ENCODE results near the gene TGM6.

TGM6 gene

GRCh38 chr20:2380601-2381000 is at the start of gene TGM6:
TSS of gene TGM6 (plus strand) at chr20:2380901. CDS start at chr20:2380969, 68 bp downstream.
- no peak for DNase-seq (ENCODE audit: low read depth)

GRCh38 chr20:2331106-2331505 is 49.6 kb upstream of the TGM6 start:
- no peak for DNase-seq (ENCODE audit: low read depth)

GRCh38 chr20:2331901-2332565 is 48.7 kb upstream of the TGM6 start:
- DNase-seq (ENCODE audit: low read depth) = no peak

- DNase-seq (ENCODE audit: low read depth) = no peak
Observed at GRCh38 chr20:2332711-2333110, 48.0 kb upstream of the TGM6 start.

- no peak for DNase-seq (ENCODE audit: low read depth)
Observed at GRCh38 chr20:2333821-2334220, 46.9 kb upstream of the TGM6 start.

GRCh38 chr20:2335096-2335870 is 45.4 kb upstream of the TGM6 start:
- DNase-seq (ENCODE audit: low read depth) = no peak

- no peak for DNase-seq (ENCODE audit: low read depth)
Observed at GRCh38 chr20:2336471-2336870, 44.2 kb upstream of the TGM6 start.

GRCh38 chr20:2337142-2337541 is 43.6 kb upstream of the TGM6 start:
- DNase-seq (ENCODE audit: low read depth) = no peak

GRCh38 chr20:2338411-2339066 is 42.2 kb upstream of the TGM6 start:
- no peak for DNase-seq (ENCODE audit: low read depth)

- no peak for DNase-seq (ENCODE audit: low read depth)
Observed at GRCh38 chr20:2340136-2340535, 40.6 kb upstream of the TGM6 start.

- DNase-seq (ENCODE audit: low read depth) = no peak
Observed at GRCh38 chr20:2340823-2341222, 39.9 kb upstream of the TGM6 start.

- DNase-seq (ENCODE audit: low read depth) = no peak
Observed at GRCh38 chr20:2341336-2341735, 39.4 kb upstream of the TGM6 start.

GRCh38 chr20:2342243-2342642 is 38.5 kb upstream of the TGM6 start:
- DNase-seq (ENCODE audit: low read depth) = no peak

- DNase-seq (ENCODE audit: low read depth) = no peak
Observed at GRCh38 chr20:2346188-2346587, 34.5 kb upstream of the TGM6 start.

- DNase-seq (ENCODE audit: low read depth) = no peak
Observed at GRCh38 chr20:2348336-2348735, 32.4 kb upstream of the TGM6 start.

GRCh38 chr20:2349801-2350200 is 30.9 kb upstream of the TGM6 start:
- peak; percentile 20 for DNase-seq (ENCODE audit: low read depth)

- DNase-seq (ENCODE audit: low read depth) = no peak
Observed at GRCh38 chr20:2350606-2351005, 30.1 kb upstream of the TGM6 start.

- no peak for DNase-seq (ENCODE audit: low read depth)
Observed at GRCh38 chr20:2353231-2353630, 27.5 kb upstream of the TGM6 start.

GRCh38 chr20:2357114-2357513 is 23.6 kb upstream of the TGM6 start:
- no peak for DNase-seq (ENCODE audit: low read depth)

- no peak for DNase-seq (ENCODE audit: low read depth)
Observed at GRCh38 chr20:2358006-2358405, 22.7 kb upstream of the TGM6 start.

GRCh38 chr20:2361035-2361593 is 19.6 kb upstream of the TGM6 start:
- no peak for DNase-seq (ENCODE audit: low read depth)

- no peak for DNase-seq (ENCODE audit: low read depth)
Observed at GRCh38 chr20:2363187-2363586, 17.5 kb upstream of the TGM6 start.

GRCh38 chr20:2363587-2363986 is 17.1 kb upstream of the TGM6 start:
- no peak for DNase-seq (ENCODE audit: low read depth)

All from iris pigment epithelial cell (primary cell).